HAP-1 (cell line): ENCODE data around the gene GET4.

Experiments used
- DNase-seq, 2 experiments: peaks; one replicate each; pipeline ENCODE4 v3.0.0-alpha.2; 2016 to 2020; ENCODE audit warnings: low spot score in 2 of 2
- H3K27me3 ChIP-seq: fragments of 250-450 bp; sonication (Bioruptor Pico); 2 replicates; pipeline ENCODE4 v1.5.1; 2020; ENCODE audit warnings: low read depth, mild to moderate bottlenecking, moderate library complexity
- H3K36me3 ChIP-seq: fragments of 250-450 bp; sonication (Bioruptor Pico); replicated peaks from 2 replicates; pipeline ENCODE4 v1.5.1; 2020; ENCODE audit warnings: mild to moderate bottlenecking
- H3K4me1 ChIP-seq: fragments of 250-450 bp; sonication (Bioruptor Pico); 2 replicates; pipeline ENCODE4 v1.5.1; 2020; ENCODE audit warnings: mild to moderate bottlenecking
- H3K4me3 ChIP-seq: fragments of 250-450 bp; sonication (Bioruptor Pico); 2 replicates; pipeline ENCODE4 v1.5.1; 2020; ENCODE audit warnings: mild to moderate bottlenecking, moderate library complexity
- H3K9me3 ChIP-seq: fragments of 250-450 bp; sonication (Bioruptor Pico); 2 replicates; pipeline ENCODE4 v1.5.1; 2020; ENCODE audit warnings: mild to moderate bottlenecking, moderate library complexity
- in situ Hi-C: fragments of 300-500 bp; cut with MboI; formaldehyde crosslinking; loops from 3 replicates; pipeline ENCODE4 v1.14.3; 2020; ENCODE audit warnings: low sequenced_read_pairs, inconsistent platforms, mixed read lengths

The GET4 gene, protein sequence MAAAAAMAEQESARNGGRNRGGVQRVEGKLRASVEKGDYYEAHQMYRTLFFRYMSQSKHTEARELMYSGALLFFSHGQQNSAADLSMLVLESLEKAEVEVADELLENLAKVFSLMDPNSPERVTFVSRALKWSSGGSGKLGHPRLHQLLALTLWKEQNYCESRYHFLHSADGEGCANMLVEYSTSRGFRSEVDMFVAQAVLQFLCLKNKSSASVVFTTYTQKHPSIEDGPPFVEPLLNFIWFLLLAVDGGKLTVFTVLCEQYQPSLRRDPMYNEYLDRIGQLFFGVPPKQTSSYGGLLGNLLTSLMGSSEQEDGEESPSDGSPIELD

GRCh38 chr7:876077-876971, at the start of gene GET4:
Gene GET4 (plus strand): TSS chr7:876554. CDS start chr7:876646, 92 bp downstream.
- H3K4me3 ChIP-seq = peak within 1 kb of the TSS; percentile 93
- no peaks in the 10 kb centered on the region for H3K9me3 ChIP-seq
- H3K4me1 ChIP-seq = peaks cover 23% of the 10 kb centered on the region
- peaks cover 41% of the 10 kb centered on the region for H3K36me3 ChIP-seq
- in situ Hi-C loops = no loop called here
- no peaks in the 10 kb centered on the region for H3K27me3 ChIP-seq
- DNase-seq = peak; percentile 84 to 93

DNA sequence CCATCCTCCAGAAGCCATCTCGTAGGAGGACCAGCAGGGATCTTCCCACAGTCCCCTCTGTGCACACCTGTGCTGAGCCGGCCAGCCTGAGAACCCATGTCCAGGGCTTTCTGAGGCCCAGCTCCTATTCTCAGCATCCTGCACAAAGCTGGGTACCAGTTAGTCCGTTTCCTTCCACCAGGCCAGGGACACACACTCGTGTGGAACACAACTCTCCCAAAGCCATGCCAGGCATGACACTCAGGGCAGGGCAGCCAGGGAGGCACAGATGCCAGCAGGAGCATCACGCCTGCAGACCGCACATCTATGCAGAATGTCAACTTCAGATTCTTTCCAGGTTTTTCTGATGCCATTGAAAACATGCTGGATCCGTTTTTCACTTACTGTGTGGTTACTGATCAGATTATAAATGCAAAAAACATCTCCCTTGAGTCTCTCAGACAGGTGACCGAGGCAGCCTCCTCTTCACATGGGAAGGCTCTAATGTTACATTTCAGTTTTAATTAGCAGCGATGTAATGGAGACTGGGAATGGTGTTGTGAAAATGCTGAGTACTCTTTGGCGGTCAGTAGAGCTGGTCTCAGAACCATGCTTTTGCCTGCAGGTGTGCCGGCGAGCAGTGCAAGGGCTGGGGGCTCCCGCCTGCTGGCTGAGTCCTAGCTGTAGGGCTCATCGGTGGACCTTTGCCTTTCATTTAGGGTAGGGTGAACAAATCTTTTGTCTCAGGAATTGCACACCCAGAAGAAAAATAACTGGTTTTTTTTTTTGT, 47.4 kb upstream of the GET4 start:
- H3K4me1 ChIP-seq = peaks cover 4% of the 10 kb centered on the region; the same call in 1 of the 2 replicates
- no peak for DNase-seq
- H3K4me3 ChIP-seq = no peak overlapping the region
- in situ Hi-C loops = no loop called here
- no peaks in the 10 kb centered on the region for H3K27me3 ChIP-seq
- peaks cover 5% of the 10 kb centered on the region for H3K36me3 ChIP-seq
- H3K9me3 ChIP-seq = no peaks in the 10 kb centered on the region

GRCh38 chr7:830069-830468, 46.3 kb upstream of the GET4 start:
- Histone ChIP-seq H3K27me3 (no peaks in the 10 kb centered on the region), H3K9me3 (no peaks in the 10 kb centered on the region), H3K36me3 (peaks cover 5% of the 10 kb centered on the region), H3K4me1 (peaks cover 4% of the 10 kb centered on the region; the same call in 1 of the 2 replicates), H3K4me3 (no peak overlapping the region)
- in situ Hi-C loops = no loop called here
- no peak for DNase-seq

GRCh38 chr7:831596-832166, 44.7 kb upstream of the GET4 start:
- DNase-seq = peak in 1 of 2 experiments; percentile 30
- Histone ChIP-seq H3K27me3 (no peaks in the 10 kb centered on the region), H3K36me3 (peaks cover 8% of the 10 kb centered on the region), H3K4me1 (peaks cover 4% of the 10 kb centered on the region; the same call in 1 of the 2 replicates), H3K4me3 (no peak overlapping the region), H3K9me3 (no peaks in the 10 kb centered on the region)
- in situ Hi-C loops = no loop called here

GRCh38 chr7:832167-832967, 44.0 kb upstream of the GET4 start, which contains the start of gene SUN1:
Gene SUN1 (plus strand): TSS chr7:832476. CDS start chr7:832525, 49 bp downstream.
- H3K4me1 ChIP-seq = peaks cover 4% of the 10 kb centered on the region; the same call in 1 of the 2 replicates
- no peak within 1 kb of the TSS for H3K4me3 ChIP-seq
- no peaks in the 10 kb centered on the region for H3K27me3 ChIP-seq
- peak in 1 of 2 experiments; percentile 36 for DNase-seq
- no peaks in the 10 kb centered on the region for H3K9me3 ChIP-seq
- in situ Hi-C loops = no loop called here
- H3K36me3 ChIP-seq = peaks cover 10% of the 10 kb centered on the region

- H3K27me3 ChIP-seq = no peaks in the 10 kb centered on the region
- H3K9me3 ChIP-seq = no peaks in the 10 kb centered on the region
- DNase-seq = no peak
- in situ Hi-C loops = no loop called here
- H3K36me3 ChIP-seq = peaks cover 15% of the 10 kb centered on the region
- no peak overlapping the region for H3K4me3 ChIP-seq
- peaks cover 4% of the 10 kb centered on the region; the same call in 1 of the 2 replicates for H3K4me1 ChIP-seq
Observed at GRCh38 chr7:832968-833424, 43.4 kb upstream of the GET4 start.

- Histone ChIP-seq H3K27me3 (no peaks in the 10 kb centered on the region), H3K4me3 (no peak overlapping the region), H3K9me3 (no peaks in the 10 kb centered on the region), H3K4me1 (peaks cover 4% of the 10 kb centered on the region; the same call in 1 of the 2 replicates), H3K36me3 (peaks cover 21% of the 10 kb centered on the region)
- DNase-seq = no peak
- in situ Hi-C loops = no loop called here
Observed at GRCh38 chr7:833601-834258, 42.6 kb upstream of the GET4 start.

GRCh38 chr7:834277-834676, 42.1 kb upstream of the GET4 start:
- in situ Hi-C loops = no loop called here
- DNase-seq = no peak
- peaks cover 4% of the 10 kb centered on the region; the same call in 1 of the 2 replicates for H3K4me1 ChIP-seq
- no peaks in the 10 kb centered on the region for H3K27me3 ChIP-seq
- no peak overlapping the region for H3K4me3 ChIP-seq
- peaks cover 26% of the 10 kb centered on the region for H3K36me3 ChIP-seq
- H3K9me3 ChIP-seq = no peaks in the 10 kb centered on the region

- Histone ChIP-seq H3K9me3 (no peaks in the 10 kb centered on the region), H3K4me1 (peaks cover 4% of the 10 kb centered on the region; the same call in 1 of the 2 replicates)
- in situ Hi-C loops = no loop called here
Observed at GRCh38 chr7:835021-835420, 41.3 kb upstream of the GET4 start.

DNA sequence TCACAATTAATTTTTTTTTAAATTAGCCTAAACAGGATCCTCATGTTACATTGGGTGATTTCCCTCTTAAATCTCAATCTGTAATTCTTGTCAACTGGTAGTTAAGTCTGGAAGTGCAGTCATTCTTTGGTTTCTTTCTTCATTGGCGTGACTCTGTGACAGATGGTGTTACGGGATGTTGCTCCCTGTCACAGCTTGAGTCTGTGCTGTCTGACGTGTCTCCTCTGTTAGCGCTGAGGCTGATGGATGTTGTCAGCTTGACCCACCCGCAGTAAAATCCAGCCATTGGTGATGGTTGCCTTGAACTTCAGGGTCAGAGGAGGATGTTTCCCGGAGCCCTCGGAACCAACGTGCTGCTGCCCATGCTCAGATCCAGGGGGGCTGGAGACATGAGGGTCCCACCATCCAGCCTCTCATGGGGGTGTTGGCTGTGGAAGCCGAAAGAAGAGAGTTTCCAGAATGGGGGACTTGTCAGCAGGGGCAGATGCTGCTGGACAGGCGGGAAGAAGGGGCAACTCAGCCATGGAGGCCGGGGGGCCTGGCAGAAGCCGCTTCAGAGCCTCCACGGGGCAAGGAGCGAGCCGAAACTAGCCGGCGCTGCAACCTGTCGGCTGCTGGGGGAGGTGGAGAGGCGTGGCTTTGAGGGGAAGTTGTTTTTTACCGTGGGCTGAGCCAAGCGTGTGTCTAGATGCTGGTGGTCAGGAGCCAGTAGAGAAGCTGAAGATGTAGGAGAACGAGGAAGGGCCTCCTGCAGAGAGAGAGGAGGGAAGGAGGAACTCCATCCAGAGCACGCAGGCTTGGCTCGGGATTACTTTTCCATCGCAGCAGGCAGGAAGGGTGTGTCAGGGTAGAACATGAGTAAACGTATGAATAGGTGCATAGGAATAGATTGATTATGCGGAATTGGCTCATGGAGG, 40.6 kb upstream of the GET4 start:
- H3K36me3 ChIP-seq = peaks cover 32% of the 10 kb centered on the region
- no peak overlapping the region for H3K4me3 ChIP-seq
- H3K27me3 ChIP-seq = no peaks in the 10 kb centered on the region
- DNase-seq = no peak
- in situ Hi-C loops = no loop called here
- H3K9me3 ChIP-seq = no peaks in the 10 kb centered on the region
- peaks cover 4% of the 10 kb centered on the region; the same call in 1 of the 2 replicates for H3K4me1 ChIP-seq

More at GRCh38 chr7:835021-835420, 41.3 kb upstream of the GET4 start:
- Histone ChIP-seq H3K4me3 (no peak overlapping the region), H3K36me3 (peaks cover 28% of the 10 kb centered on the region), H3K27me3 (no peaks in the 10 kb centered on the region)
- DNase-seq = no peak

DNA sequence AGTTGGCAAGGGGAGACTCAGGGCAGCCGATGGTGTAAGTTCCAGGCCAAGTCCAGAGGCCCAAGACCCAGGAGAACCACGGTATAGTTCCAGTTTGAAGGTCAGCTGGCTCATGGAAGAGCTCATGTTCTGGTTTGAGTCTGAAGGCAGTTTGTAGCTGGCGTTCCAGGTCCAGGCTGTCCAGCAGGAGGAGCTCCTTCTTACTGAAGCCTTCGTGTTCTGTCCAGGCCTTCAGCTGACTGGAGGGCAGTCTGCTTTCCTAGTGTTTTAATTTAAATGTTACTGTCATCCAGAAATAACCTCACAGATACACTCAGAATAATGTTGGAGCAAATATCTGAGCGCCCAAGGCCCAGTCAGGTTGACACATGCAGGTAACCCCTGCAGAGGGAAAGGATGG, 39.9 kb upstream of the GET4 start:
- peaks cover 4% of the 10 kb centered on the region; the same call in 1 of the 2 replicates for H3K4me1 ChIP-seq
- in situ Hi-C loops = no loop called here
- H3K4me3 ChIP-seq = no peak overlapping the region
- H3K9me3 ChIP-seq = no peaks in the 10 kb centered on the region
- peaks cover 32% of the 10 kb centered on the region for H3K36me3 ChIP-seq
- no peak for DNase-seq
- no peaks in the 10 kb centered on the region for H3K27me3 ChIP-seq
